Neutrophil (primary cell): ENCODE measurements around the gene RAD54L.

ENCODE experiments used
- H3K27ac ChIP-seq: fragments of 200-600 bp; sonication (generic); 2 replicates; pipeline ENCODE4 v1.5.1; 2016; ENCODE audit warnings: mild to moderate bottlenecking, moderate library complexity
- H3K27me3 ChIP-seq: fragments of 200-600 bp; sonication (generic); 2 replicates; pipeline ENCODE4 v1.6.0; 2016; ENCODE audit warnings: mild to moderate bottlenecking
- H3K36me3 ChIP-seq: fragments of 200-600 bp; sonication (generic); 2 replicates; pipeline ENCODE4 v1.5.1; 2017
- H3K4me1 ChIP-seq, 2 experiments: fragments of 200-600 bp in 1 of 2; sonication (generic) in 1 of 2; 1 replicate in 1 of 2; 2 replicates in 1 of 2; pipeline versions ENCODE4 v1.5.1 to v1.6.1; 2013 to 2016; ENCODE audit warnings: low read depth in 1 of 2, low read length in 1 of 2, mild to moderate bottlenecking in 1 of 2, moderate library complexity in 1 of 2; ENCODE audit not compliant: control insufficient read depth in 1 of 2, insufficient read depth in 1 of 2
- H3K4me3 ChIP-seq, 2 experiments: fragments of 200-600 bp in 1 of 2; sonication (generic) in 1 of 2; 1 replicate in 1 of 2; 2 replicates in 1 of 2; pipeline ENCODE4 v1.5.1; 2013 to 2016; ENCODE audit warnings: low read depth in 1 of 2, low read length in 1 of 2, mild to moderate bottlenecking in 1 of 2, moderate library complexity in 1 of 2
- H3K9me3 ChIP-seq: fragments of 200-600 bp; sonication (generic); 2 replicates; pipeline ENCODE4 v1.5.1; 2016
- TF ChIP-seq, protein P1 (sequence below): fragments of 200-600 bp; sonication (generic); IDR thresholded peaks from 2 replicates; pipeline ENCODE4 v1.5.1; 2016; ENCODE audit warnings: antibody characterized with exemption

RAD54L gene

DNA sequence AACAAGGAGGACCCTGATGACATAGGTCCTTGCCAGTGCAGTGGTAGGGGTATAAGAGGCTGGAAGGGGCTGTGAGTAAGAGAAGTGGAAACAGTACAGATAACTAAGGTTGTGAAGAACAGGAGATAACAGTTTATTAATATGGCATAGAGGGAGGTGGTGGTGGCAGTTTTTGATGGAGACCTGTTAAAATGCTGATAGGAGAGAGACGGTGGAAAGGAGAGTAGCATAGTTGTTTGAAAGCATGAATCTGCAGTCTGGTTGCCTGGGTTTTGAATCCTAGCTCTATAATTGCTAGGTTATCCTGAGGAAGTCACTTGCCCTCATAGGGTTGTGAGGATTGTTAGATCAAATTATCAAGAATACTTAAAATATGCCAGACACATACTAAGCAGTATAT is 36.5 kb downstream of the RAD54L start:
- H3K9me3 ChIP-seq: no peaks in the 10 kb centered on the region
- TF ChIP-seq, protein P1, sequence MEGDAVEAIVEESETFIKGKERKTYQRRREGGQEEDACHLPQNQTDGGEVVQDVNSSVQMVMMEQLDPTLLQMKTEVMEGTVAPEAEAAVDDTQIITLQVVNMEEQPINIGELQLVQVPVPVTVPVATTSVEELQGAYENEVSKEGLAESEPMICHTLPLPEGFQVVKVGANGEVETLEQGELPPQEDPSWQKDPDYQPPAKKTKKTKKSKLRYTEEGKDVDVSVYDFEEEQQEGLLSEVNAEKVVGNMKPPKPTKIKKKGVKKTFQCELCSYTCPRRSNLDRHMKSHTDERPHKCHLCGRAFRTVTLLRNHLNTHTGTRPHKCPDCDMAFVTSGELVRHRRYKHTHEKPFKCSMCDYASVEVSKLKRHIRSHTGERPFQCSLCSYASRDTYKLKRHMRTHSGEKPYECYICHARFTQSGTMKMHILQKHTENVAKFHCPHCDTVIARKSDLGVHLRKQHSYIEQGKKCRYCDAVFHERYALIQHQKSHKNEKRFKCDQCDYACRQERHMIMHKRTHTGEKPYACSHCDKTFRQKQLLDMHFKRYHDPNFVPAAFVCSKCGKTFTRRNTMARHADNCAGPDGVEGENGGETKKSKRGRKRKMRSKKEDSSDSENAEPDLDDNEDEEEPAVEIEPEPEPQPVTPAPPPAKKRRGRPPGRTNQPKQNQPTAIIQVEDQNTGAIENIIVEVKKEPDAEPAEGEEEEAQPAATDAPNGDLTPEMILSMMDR: no peak
- H3K27me3 ChIP-seq: no peaks in the 10 kb centered on the region
- H3K36me3 ChIP-seq: peaks cover 41% of the 10 kb centered on the region
- peaks cover 24 to 32% of the 10 kb centered on the region in 2 experiments for H3K4me1 ChIP-seq
- H3K27ac ChIP-seq: no peak overlapping the region
- H3K4me3 ChIP-seq: no peak overlapping the region

DNA sequence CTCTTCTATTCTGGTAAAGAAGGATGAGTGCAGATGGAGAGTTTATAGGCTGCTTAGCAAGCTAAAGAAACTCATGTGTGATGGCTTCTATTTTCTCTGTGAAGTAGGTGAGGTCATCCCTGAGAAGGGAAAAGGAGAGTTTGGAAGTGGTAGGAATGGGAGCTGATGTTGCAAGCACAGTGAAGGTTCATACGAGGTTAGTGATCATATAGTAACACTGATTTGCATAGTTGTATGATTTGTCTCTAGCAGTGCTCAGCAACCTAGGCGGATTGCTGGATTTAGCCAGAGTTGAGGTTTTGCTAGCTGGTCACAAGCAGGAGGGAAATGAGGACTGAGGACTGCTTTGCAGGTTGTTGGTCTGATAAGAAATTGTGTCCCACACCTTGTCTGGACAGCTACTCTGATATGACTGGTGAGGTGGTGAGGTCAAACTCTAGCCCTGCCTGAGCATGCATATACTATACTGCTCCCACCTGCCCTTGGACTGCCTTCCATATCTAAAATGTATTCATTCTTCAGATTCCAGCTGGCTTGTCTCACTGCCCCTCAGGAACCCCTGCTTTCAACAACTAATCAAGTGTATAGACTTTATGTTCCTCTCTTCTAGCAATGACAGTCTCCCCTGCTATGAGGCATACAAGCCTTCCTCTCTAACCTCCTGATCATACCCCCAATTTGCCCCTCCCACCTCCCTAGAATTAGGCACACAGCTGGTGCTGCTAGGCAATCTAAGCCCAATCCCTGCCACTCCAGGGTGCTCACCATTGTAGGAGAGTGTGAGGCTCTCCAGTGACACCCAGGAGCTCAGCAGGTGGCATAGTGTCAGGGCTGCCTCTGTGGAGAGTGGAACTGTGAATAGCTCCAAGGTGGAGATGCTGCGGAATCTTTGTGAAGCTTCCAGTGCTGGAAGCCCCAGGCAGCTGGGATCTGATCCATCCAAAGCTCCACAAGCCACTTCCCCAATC is 37.3 kb downstream of the RAD54L start:
- TF ChIP-seq, protein P1: no peak
- Histone ChIP-seq H3K4me3 (no peak overlapping the region), H3K4me1 (peaks cover 24 to 36% of the 10 kb centered on the region in 2 experiments), H3K27ac (no peak overlapping the region), H3K36me3 (peaks cover 33% of the 10 kb centered on the region), H3K9me3 (no peaks in the 10 kb centered on the region), H3K27me3 (no peaks in the 10 kb centered on the region)

DNA sequence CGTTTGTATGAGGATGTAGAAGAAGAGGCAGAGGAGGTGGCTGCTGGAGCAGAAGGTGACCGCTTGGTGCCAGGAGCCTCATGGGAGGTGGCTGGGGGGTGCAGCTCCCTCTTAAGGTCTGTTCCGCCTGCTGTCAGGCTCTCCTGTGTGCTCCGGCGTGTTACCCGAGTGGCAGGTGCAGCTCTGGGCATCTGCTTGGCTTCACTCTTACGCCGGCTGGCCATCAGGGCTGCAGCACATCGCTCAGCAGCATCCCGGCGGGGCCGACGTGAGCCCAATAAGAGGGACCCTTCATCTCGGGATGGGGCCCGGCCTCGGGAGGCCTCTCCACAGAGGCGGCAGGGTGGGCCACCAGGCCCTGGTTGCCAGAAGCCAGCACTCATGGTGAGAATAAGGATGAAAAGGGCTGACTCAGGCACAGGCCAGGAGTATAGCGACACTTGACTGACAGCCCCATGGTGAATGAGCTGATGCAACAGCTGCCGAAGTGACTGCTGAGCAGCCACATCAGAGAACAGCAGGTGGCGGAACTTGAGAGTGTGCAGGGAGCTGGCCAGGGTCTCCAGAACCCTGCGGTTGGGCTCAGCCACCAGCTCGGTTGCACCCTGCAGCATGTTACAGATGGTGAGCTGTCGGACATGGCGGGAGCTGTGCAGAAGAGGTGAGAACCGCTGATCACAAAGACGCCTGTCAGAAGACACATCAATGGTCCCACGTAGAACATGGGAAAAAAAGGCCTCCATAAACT is 38.3 kb downstream of the RAD54L start:
- no peaks in the 10 kb centered on the region for H3K27me3 ChIP-seq
- TF ChIP-seq, protein P1: no peak
- no peak overlapping the region for H3K4me3 ChIP-seq
- no peaks in the 10 kb centered on the region for H3K9me3 ChIP-seq
- H3K4me1 ChIP-seq: peaks cover 24 to 38% of the 10 kb centered on the region in 2 experiments
- peaks cover 23% of the 10 kb centered on the region for H3K36me3 ChIP-seq
- H3K27ac ChIP-seq: no peak overlapping the region

DNA sequence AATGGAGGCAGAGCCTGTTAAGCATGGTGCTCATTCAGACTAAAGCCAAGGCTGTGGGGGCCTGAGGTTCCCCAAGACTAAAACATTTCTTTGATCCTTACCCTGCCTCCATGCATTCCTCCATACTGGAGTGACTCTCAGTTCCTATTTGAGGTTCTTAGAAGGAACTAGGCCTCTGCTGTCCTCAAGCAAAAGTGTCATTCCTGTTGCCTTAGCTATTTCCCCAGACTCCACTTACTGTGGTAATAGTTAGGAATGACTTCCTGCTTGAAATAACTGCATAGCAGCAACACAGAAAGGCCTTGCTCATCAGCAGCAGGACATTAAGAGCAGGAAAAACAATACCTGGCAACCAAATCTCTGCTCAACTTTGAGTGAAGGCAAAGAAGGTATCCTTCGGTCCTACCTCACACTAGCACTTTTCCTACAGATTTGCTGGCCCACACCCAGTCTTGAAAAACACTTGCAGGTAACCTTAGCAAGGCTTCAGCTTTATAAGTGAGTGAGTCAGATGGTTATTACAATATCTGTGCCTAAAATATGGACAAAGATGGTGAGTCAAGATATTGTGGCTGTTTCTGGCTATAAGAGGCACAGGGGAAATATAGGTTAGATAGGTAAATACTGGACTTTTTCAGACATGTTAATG is 41.0 kb downstream of the RAD54L start:
- TF ChIP-seq, protein P1: no peak
- H3K27ac ChIP-seq: peak overlapping the region; percentile 13
- peaks cover 19% of the 10 kb centered on the region for H3K36me3 ChIP-seq

DNA sequence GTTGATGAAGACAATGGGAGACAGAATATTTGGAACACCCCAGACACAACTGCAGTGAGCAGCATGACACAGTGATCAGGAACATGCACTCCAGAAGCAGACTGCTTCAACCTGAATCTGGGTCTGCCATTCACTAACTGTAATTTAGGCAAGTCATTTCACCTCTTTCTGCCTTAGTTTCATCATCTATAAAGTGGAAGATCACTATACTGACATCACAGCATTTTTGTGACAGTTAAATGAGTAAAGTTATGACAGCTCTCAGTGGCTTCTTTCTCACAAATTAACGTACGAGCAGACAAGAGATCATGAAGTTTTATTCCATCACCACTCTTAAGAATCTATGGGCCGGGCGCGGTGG is 41.6 kb downstream of the RAD54L start:
- H3K9me3 ChIP-seq: no peaks in the 10 kb centered on the region
- H3K27me3 ChIP-seq: no peaks in the 10 kb centered on the region
- H3K27ac ChIP-seq: peak overlapping the region; percentile 13
- H3K36me3 ChIP-seq: peaks cover 22% of the 10 kb centered on the region
- no peak overlapping the region for H3K4me3 ChIP-seq
- H3K4me1 ChIP-seq: peaks cover 21 to 25% of the 10 kb centered on the region in 2 experiments
- TF ChIP-seq, protein P1: no peak

More for the DNA sequence above, 41.0 kb downstream of the RAD54L start:
- Histone ChIP-seq H3K9me3 (no peaks in the 10 kb centered on the region), H3K27me3 (no peaks in the 10 kb centered on the region), H3K4me1 (peaks cover 21 to 25% of the 10 kb centered on the region in 2 experiments), H3K4me3 (no peak overlapping the region)
